HG03039 (cell line): Measurements from ENCODE around the gene SIVA1.

Experiments
- ATAC-seq: cut with Tn5 transposase; IDR thresholded peaks from one replicate; pipeline ENCODE4 v1.9.1; 2021; ENCODE audit warnings: mild to moderate bottlenecking, moderate library complexity; ENCODE audit not compliant: unreplicated experiment

Gene SIVA1

DNA sequence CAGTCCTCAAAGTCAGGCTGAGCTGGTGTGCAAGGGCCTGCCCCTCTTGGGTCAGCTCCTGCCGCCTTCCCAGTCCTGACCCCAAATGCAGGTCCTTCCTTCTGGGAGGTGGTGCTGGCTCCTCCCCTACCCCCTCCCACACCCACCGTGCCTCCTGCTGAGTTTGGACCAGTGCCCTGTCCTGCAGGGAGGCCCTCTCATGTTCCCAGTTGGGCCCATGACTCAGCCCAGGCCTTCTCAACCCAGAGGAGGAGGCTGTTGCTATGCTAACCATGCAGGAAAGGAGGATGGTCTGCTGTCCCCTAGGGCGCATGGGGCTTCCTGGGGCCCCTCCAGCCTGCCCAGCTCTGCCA is 52.4 kb downstream of the SIVA1 start:
- no peak for ATAC-seq

DNA sequence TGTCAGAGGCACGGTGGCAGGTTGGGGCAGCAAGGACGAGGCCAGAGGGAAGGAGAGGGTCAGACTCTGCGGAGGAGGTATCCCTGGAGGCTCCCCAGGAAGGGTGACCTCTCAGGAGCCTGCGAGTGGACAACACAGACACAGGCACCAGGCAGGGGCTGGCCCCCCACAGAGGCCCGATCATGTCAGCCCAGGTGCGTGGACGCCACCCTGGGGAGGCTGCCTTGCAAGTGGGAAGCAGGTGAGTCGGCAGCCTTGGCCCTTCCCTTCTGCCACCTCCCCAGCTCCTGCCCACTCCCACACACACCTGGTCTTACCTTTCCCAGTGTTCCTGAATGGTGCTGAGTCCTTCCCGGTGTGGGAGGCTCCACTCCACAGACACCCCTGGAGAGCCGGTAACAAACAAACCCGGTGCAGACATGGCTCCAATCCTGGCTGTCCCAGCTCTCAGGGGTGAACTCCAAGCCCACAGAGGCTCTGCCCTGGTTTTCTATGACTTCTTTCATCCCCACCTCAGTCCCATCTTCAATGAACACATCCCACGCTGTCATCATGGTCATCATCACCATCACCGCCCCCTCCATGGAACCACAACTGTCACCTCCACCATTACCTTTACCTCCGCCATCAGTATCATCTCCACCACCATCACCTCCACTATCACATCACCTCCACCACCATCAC is 53.1 kb downstream of the SIVA1 start:
- no peak for ATAC-seq

DNA sequence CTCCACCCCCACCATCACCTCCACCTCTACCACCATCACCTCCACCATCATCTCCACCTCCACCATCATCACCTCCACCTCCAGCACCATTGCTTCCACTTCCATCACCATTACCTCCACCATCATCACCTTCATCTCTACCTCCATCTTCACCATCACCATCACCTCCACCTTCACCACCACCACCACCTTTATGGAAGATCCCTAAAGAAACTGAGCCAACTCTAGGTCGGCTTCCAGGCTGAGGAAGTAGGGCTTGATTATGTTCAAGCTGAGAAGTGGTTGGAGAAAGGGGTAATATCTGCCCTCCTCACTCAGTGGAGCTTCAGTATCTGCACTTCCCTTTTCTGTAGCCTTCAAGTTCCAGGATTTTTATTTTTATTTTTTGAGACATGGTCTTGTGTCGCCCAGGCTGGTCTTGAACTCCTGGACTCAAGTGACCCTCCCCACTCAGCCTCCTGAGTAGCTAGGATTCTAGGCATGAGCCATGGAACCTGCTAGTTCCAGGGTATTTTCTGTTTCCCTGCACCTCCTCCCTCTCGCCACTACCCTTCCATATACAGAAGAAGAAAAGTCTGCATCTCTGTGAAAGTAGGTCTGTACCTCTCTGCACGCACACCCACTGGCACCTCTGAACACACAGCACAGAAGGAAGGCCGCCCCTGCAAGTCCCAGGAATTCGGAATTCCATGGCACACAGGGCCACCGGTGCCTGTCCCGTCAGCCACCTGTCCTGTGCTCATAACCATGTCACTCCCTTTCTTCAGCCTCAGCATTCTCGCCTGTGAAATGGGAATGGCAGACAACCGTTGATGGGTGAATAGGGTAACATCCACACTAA is 53.9 kb downstream of the SIVA1 start:
- no peak for ATAC-seq

DNA sequence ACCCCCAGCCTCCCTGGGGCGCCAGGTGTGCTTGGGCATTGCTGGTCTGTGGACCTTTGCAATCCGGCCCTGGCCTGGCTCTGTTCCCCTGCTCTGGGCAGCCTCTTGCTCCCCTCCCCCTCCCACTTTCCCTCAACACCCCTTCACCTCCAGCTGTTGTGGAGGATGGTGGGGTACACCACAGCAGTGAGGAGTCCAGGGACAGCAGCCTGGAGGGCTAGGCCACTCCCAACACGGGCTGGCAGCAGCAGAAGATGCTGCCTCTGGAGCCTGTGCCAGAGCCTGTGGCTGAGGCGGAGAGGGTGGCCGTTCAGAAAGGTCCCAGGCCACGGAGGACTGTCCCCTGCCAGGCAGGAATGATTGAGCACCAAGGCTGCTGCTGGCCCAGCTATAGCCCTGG is 55.5 kb downstream of the SIVA1 start:
- no peak for ATAC-seq
